Stimulated activated CD8-positive, alpha-beta memory T cell treated with anti-CD3 and anti-CD28 coated beads, Interleukin-4, amount 100 ng/mL, for 4 hours (primary cell): ENCODE results near the gene SLC39A11.
"Not testable (repeated sequence)": the region's sequence is repeated elsewhere in the genome, so short reads cannot be mapped to it uniquely, and the experiment has no call there.

Experiments used
- DNase-seq, 2 donors: peaks; one replicate each; pipeline ENCODE4 v3.0.0-alpha.2; 2020; ENCODE audit warnings: low read depth in 2 of 2, low spot score in 1 of 2

Gene SLC39A11

GRCh38 chr17:73072219-73072962 is 20.1 kb downstream of the SLC39A11 start:
- DNase-seq = no peak

DNA sequence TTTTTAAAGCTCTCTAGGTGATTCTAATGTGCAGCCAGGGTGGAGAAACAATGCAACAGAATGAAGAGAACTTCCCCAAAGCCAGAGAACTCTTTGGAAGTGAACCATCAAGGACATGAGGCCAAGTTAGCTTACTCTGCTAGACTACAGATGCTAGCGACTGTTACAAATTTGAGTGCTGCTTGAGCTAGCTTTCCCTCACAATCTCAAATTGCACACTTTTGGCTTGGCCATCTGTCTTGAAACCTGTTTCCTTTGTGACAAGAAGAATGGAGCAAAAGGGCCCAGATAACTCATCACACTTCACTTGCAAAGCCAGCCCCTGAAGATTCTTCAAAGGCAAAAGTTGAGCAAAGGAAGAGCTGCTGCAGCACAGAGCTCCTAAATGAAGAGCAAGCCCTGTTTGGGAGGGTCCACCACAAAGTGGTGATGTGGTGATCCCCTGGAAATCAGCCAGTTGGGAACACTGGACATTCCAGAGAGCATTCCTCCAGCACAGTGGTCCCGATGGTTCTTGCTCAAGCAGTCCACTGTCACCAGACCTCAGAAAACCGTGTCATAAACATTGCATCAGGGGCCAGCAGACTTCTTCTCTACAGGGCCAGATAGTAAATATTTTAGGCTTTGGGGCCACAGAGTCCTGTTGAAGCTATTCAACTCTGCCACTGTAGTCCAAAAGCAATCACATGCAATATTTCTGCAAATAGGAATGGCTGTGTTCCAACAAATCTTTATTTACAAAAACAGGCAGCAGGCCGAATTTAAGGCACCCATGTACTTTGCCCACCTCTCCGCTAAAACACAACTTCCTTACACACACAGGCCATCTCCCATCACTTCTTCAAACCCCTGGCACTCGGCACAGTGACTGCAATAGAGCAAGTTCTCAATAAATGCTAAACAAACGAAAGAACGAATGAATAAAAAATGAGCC is 21.2 kb downstream of the SLC39A11 start:
- DNase-seq = no peak

DNA sequence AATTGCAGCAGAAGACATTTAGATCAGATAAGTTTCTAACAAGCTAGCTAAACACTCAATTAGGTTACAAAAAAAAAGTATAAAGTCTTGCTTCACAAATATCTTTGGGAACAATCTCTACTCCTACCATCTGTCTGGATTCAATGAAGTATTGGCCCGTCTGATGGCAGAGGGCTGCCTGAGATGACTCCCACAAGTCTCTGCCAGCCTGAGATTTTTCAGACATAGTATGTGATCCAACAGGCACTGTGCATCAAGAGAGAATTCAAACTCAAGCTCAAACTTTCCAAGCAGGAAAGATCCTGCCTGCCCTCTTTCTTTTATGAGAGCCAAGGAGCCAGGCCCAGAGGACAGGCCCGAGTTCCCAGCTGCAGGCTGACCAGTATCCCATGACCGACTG is 22.6 kb downstream of the SLC39A11 start:
- DNase-seq = no peak

- no peak for DNase-seq
Measured at GRCh38 chr17:73069164-73069770, 23.2 kb downstream of the SLC39A11 start.

DNA sequence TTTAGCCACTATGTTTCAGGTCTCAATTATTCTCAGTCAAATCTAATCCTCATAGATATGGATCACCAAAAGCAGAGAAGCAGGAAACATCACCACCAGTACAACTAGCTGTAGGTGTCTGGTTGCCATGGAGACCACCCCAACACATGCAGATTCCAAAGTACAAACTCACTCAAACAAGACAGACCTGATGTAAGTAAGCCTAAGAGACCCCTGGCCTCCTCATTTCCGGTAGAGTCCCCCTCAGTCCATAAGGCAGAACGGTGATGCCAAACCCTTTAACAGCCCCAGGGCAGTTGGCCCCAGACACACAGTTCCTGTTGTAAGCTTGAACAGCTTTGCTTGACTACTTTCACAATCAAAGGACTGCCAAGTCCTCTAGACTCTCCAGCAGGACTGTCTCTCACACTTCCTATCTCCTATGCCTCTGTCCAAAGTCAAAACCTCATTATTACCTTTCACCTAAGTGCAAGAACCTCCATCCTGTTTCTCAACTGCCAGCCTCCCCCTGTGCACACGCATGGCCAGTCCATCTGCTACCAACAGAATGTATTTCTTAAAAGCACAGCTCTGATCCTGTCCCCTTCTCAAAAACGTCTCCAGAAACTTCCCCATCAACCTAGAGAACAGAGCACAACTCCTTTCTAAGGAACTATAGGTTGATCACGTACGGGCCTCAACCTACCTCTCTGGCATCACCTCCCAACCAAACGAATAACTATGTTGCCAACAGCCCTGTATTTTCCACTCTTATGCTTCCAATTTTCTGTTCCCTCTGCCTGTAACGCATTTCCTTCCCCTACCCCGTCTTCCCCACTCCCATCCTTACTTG is 23.9 kb downstream of the SLC39A11 start:
- no peak for DNase-seq

DNA sequence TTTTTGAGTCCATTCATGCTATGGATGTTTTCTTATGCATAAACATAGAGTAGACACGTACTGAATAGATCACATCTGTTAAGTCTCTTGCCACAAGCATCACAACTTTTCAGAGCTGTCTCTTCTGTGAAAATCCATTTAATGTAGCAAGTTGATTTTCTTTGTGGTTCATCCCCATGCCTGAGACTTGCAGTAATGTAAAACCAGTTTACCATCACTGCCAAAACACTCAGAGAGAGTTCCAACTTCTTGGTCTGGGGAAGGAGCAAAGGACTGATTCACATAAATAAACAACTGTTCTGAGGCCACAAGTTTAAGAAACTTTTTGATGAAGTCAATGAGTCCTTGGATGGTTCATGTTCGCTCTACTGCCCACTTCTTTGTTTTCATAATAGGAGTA is 24.8 kb downstream of the SLC39A11 start:
- DNase-seq = not testable (repeated sequence)

DNA sequence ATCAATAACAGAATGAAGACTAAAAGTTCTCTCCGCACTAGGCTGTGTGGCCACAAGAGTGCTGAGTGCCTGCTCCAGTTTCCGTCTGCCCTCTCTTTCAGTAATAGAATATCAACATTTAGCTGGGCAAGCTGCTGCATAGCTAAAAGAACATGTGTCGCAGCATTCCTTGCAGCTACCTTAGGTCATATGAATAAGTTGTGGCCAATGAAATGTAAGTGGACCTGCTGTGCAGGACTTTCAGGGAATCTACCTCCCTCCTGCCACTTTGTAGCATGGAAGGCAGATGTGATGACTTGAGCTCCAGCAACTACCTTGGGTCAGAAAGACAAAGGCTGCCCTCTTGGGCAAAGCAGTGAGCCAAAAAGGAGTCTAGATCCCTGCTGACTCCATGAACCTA is 25.4 kb downstream of the SLC39A11 start:
- DNase-seq = no peak

- DNase-seq = no peak
Measured at GRCh38 chr17:73066148-73066884, 26.2 kb downstream of the SLC39A11 start.

- DNase-seq = no peak
Measured at GRCh38 chr17:73065376-73065775, 27.1 kb downstream of the SLC39A11 start.

DNA sequence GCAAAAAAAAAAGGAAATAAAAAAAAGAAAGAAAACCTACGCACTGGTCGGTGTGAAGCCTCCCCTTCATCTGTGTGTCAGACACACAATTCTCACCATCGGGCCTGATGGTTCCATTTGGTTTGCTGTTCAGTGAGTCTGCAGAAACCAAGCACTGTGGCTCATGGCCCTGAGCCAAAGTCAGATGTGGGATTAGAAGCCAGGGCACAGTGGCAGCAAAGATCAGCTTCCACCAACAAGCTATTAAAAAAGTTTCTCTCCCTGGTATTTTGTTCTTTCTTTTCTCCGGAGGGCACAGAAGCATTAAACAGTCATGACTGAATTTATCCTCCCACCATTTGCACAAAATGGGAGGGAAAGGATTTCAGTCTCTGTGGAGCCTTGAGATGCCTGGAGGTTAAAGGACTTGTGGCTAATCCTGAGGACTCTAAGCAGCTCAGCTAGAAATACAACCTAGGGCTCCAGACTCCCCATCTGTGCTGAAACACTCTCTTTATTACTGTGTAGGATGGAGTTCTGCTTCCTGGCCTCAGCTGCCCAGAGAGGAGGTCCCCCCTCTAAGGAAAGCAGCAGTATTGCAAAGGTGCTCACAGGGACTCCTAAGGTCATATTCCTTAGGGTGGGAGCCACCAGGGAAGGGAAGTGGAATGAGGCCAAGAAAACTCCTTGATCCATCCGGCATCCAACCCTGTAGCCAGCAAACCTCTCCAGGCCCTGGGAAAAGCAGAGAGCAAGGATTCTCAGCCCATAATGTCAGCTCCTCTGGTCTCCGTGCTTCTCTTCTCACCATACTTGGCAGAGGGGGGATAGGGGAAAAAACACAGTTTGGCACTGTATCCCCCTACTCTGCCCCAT is 28.2 kb downstream of the SLC39A11 start:
- DNase-seq = no peak

DNA sequence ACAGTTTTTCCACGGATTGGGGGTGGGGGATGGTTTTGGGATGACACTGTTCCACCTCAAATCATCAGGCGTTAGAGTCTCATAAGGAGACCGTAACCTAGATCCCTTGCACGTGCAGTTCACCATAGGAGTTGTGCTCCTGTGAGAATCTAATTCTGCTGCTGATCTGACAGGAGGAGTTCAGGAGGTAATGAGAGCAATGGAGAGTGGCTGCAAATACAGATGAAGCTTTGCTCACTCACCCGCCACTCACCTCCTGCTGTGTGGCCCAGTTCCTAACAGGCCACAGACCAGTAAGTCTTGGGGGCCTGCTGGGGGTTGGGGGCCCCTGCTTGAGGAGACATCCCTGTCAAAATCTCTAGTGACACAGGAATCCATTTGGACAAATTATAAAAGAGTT is 29.8 kb downstream of the SLC39A11 start:
- no peak for DNase-seq

GRCh38 chr17:73061161-73061560 is 31.3 kb downstream of the SLC39A11 start:
- no peak for DNase-seq

DNA sequence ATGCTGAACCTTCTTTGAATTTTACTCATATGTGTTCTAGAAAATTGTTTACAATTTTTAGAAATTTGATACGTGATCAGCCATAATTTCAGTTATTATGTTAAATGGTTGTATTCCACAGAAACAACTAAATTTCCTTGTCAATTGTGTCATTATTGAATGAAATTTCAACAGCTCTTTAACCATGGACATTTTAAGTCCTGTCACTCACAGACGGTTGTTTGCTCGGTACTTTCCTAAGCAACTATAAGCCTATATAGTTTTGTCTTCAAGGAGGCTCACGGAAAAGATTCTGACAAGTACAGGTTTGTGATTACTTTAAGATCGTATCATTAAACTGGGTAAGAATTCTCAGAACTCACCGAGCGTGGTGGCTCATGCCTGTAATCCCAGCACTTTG is 31.8 kb downstream of the SLC39A11 start:
- no peak for DNase-seq

DNA sequence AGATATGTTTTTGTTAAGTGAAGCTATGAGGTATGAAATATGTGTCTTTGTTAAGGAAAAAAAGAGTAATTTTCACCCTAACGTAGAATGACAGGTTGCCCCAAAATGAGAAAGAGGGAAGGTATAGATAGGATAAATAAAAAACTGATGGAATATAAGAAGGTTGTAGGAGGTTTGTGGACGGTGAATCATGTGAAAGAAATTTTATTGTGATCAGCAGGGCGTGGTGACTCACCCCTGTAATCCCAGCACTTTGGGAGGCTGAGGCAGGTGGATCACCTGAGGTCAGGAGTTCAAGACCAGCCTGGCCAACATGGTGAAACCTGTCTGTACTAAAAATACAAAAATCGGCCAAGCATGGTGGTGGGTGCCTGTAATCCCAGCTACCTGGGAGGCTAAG is 32.8 kb downstream of the SLC39A11 start:
- DNase-seq = not testable (repeated sequence)

- DNase-seq = no peak
Measured at GRCh38 chr17:73058022-73058421, 34.5 kb downstream of the SLC39A11 start.

DNA sequence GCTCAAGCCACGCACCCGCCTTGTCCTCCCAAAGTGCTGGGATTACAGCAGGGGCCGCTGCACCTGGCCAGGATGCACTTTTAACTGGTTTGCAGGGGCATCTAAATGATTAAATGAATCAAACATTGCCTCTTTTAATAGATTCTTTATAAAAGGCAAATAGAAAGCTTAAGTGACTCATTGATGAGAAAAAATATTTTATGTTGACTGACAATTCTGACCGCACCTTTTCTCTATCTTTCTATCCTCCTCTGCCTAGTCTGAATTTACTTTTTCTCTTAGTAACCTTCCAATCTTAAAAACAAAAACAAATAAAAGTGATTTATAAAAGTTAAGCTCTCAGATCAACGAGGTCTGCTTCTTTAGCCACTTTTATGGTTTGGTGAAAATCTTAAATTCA is 35.3 kb downstream of the SLC39A11 start:
- no peak for DNase-seq

- DNase-seq = no peak
Measured at GRCh38 chr17:73052923-73053322, 39.6 kb downstream of the SLC39A11 start.

DNA sequence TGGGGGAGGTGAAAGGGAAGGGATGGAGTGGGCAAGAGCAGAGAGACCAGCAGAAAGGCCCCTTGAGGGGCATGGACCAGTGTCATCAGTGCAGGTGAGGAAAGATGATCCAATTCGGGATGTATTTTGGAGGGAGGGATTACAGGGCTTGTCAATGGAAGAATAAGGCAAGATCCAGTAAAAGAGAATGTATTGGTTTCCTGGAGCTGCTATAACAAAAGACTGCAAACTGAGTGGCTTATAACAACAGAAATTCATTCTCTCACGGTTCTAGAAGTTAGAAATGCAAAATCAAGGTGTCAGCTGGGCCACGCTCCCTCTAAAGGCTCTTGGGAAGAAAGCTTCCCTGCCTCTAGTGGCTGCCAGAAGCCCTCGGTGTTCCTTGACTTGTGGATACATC is 41.7 kb downstream of the SLC39A11 start:
- DNase-seq = no peak

- DNase-seq = no peak
Measured at GRCh38 chr17:73048170-73048569, 44.3 kb downstream of the SLC39A11 start.
